ENCODE measurements around the gene AKR1A1. TPM values are rescaled to one million over a fixed set of nuclear protein-coding genes. Genes with fewer than 3 reads are reported as not detected.

AKR1A1 gene
- total and polyA plus RNA-seq, 2 experiments from 2014 or later = 186 to 275 TPM

DNA sequence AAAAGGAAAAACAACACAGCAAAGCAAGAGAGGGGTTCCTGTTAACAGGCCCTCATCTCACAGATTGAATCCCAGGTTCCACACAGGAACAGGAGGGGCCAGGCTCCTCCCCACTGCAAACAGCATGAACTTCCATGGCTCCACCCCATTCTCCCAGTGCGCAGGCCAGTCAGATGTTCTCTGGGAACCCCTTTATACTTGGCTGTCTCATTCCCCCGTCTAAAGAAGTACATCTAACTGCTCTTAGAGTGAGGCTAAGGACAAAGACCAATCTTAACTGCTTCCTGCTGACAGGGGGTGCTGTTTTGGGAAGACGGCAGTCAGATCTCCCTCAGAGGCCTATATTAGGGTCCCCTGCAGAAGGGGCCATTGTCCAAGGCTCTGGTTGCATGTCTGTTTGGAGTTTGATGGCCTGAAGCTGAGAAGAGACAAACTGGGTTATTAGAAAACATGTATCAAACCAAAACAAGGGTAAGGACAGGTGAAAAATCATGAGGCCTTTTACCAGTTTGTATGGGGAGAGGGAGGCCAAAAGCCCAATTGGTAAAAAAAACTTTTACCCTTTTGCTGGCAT is 22.7 kb downstream of the AKR1A1 start:
- Histone ChIP-seq H3K4me3 (no peak overlapping the region), H3K4me2 (peak overlapping the region; percentile 63), H3F3A (replicated peaks; ENCODE audit: low read depth) (peaks cover 28% of the 10 kb centered on the region), H3K27me3 (ENCODE audit: insufficient read depth) (no peaks in the 10 kb centered on the region), H3K36me3 (ENCODE audit: insufficient read depth) (peaks cover 15% of the 10 kb centered on the region; the same call in 1 of the 2 replicates), H3K9me2 (ENCODE audit: insufficient read depth) (no peaks in the 10 kb centered on the region), H3K27ac (ENCODE audit: low read depth) (peak overlapping the region; percentile 83), H3K79me2 (replicated peaks; ENCODE audit: insufficient read depth) (peaks cover 9% of the 10 kb centered on the region; the same call in 1 of the 2 replicates), H3K4me1 (ENCODE audit: insufficient read depth) (peaks cover 43% of the 10 kb centered on the region), H4K20me1 (replicated peaks; ENCODE audit: insufficient read depth) (peaks cover 5% of the 10 kb centered on the region), H2AFZ (no peak overlapping the region)
- Mint-ChIP-seq H3K4me1 (peaks cover 40% of the 10 kb centered on the region), H3K27ac (peak overlapping the region; percentile 66; the same call in 1 of the 2 replicates), H3K4me3 (peak overlapping the region; percentile 19; the same call in 1 of the 3 replicates), H3K9me3 (peaks cover 11% of the 10 kb centered on the region), H3K27me3 (ENCODE audit: insufficient read depth, low read depth, poor library complexity) (peaks cover 2% of the 10 kb centered on the region), H3K36me3 (ENCODE audit: low read depth) (peaks cover 41% of the 10 kb centered on the region)
- DNase-seq (ENCODE audit: low spot score) = peak; percentile 59
- ATAC-seq = peak; percentile 79
- no peak for TF ChIP-seq ZNF331 (CRISPR knock-in tag; IDR thresholded peaks at IDR 0.05; ENCODE audit: low read depth)
- TF ChIP-seq, protein P1, sequence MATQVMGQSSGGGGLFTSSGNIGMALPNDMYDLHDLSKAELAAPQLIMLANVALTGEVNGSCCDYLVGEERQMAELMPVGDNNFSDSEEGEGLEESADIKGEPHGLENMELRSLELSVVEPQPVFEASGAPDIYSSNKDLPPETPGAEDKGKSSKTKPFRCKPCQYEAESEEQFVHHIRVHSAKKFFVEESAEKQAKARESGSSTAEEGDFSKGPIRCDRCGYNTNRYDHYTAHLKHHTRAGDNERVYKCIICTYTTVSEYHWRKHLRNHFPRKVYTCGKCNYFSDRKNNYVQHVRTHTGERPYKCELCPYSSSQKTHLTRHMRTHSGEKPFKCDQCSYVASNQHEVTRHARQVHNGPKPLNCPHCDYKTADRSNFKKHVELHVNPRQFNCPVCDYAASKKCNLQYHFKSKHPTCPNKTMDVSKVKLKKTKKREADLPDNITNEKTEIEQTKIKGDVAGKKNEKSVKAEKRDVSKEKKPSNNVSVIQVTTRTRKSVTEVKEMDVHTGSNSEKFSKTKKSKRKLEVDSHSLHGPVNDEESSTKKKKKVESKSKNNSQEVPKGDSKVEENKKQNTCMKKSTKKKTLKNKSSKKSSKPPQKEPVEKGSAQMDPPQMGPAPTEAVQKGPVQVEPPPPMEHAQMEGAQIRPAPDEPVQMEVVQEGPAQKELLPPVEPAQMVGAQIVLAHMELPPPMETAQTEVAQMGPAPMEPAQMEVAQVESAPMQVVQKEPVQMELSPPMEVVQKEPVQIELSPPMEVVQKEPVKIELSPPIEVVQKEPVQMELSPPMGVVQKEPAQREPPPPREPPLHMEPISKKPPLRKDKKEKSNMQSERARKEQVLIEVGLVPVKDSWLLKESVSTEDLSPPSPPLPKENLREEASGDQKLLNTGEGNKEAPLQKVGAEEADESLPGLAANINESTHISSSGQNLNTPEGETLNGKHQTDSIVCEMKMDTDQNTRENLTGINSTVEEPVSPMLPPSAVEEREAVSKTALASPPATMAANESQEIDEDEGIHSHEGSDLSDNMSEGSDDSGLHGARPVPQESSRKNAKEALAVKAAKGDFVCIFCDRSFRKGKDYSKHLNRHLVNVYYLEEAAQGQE (IDR thresholded peaks at IDR 0.05; ENCODE audit: unreplicated experiment) = no peak
- no peak for TF ChIP-seq STAT1 (IDR thresholded peaks at IDR 0.05; ENCODE audit: unreplicated experiment)
- TF ChIP-seq EZH2 (IDR thresholded peaks at IDR 0.05; ENCODE audit: low read depth, unreplicated experiment) = no peak
- TF ChIP-seq, protein P2, sequence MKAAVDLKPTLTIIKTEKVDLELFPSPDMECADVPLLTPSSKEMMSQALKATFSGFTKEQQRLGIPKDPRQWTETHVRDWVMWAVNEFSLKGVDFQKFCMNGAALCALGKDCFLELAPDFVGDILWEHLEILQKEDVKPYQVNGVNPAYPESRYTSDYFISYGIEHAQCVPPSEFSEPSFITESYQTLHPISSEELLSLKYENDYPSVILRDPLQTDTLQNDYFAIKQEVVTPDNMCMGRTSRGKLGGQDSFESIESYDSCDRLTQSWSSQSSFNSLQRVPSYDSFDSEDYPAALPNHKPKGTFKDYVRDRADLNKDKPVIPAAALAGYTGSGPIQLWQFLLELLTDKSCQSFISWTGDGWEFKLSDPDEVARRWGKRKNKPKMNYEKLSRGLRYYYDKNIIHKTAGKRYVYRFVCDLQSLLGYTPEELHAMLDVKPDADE (IDR thresholded peaks at IDR 0.05) = no peak
- TF ChIP-seq, protein P3, sequence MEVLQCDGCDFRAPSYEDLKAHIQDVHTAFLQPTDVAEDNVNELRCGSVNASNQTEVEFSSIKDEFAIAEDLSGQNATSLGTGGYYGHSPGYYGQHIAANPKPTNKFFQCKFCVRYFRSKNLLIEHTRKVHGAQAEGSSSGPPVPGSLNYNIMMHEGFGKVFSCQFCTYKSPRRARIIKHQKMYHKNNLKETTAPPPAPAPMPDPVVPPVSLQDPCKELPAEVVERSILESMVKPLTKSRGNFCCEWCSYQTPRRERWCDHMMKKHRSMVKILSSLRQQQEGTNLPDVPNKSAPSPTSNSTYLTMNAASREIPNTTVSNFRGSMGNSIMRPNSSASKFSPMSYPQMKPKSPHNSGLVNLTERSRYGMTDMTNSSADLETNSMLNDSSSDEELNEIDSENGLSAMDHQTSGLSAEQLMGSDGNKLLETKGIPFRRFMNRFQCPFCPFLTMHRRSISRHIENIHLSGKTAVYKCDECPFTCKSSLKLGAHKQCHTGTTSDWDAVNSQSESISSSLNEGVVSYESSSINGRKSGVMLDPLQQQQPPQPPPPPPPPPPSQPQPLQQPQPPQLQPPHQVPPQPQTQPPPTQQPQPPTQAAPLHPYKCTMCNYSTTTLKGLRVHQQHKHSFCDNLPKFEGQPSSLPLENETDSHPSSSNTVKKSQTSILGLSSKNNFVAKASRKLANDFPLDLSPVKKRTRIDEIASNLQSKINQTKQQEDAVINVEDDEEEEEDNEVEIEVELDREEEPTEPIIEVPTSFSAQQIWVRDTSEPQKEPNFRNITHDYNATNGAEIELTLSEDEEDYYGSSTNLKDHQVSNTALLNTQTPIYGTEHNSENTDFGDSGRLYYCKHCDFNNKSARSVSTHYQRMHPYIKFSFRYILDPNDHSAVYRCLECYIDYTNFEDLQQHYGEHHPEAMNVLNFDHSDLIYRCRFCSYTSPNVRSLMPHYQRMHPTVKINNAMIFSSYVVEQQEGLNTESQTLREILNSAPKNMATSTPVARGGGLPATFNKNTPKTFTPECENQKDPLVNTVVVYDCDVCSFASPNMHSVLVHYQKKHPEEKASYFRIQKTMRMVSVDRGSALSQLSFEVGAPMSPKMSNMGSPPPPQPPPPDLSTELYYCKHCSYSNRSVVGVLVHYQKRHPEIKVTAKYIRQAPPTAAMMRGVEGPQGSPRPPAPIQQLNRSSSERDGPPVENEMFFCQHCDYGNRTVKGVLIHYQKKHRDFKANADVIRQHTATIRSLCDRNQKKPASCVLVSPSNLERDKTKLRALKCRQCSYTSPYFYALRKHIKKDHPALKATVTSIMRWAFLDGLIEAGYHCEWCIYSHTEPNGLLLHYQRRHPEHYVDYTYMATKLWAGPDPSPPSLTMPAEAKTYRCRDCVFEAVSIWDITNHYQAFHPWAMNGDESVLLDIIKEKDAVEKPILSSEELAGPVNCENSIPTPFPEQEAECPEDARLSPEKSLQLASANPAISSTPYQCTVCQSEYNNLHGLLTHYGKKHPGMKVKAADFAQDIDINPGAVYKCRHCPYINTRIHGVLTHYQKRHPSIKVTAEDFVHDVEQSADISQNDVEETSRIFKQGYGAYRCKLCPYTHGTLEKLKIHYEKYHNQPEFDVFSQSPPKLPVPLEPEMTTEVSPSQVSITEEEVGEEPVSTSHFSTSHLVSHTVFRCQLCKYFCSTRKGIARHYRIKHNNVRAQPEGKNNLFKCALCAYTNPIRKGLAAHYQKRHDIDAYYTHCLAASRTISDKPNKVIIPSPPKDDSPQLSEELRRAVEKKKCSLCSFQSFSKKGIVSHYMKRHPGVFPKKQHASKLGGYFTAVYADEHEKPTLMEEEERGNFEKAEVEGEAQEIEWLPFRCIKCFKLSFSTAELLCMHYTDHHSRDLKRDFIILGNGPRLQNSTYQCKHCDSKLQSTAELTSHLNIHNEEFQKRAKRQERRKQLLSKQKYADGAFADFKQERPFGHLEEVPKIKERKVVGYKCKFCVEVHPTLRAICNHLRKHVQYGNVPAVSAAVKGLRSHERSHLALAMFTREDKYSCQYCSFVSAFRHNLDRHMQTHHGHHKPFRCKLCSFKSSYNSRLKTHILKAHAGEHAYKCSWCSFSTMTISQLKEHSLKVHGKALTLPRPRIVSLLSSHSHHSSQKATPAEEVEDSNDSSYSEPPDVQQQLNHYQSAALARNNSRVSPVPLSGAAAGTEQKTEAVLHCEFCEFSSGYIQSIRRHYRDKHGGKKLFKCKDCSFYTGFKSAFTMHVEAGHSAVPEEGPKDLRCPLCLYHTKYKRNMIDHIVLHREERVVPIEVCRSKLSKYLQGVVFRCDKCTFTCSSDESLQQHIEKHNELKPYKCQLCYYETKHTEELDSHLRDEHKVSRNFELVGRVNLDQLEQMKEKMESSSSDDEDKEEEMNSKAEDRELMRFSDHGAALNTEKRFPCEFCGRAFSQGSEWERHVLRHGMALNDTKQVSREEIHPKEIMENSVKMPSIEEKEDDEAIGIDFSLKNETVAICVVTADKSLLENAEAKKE (CRISPR knock-in tag; IDR thresholded peaks at IDR 0.05) = no peak
- TF ChIP-seq JUNB (IDR thresholded peaks at IDR 0.05; ENCODE audit: unreplicated experiment) = no peak
- no peak; the same call in 1 of the 2 replicates for TF ChIP-seq POLR2AphosphoS5 (IDR thresholded peaks at IDR 0.05; ENCODE audit: low read depth)
- TF ChIP-seq EZH2phosphoT487 (IDR thresholded peaks at IDR 0.05; ENCODE audit: unreplicated experiment) = no peak
- TF ChIP-seq NANOG (IDR thresholded peaks at IDR 0.05; ENCODE audit: borderline replicate concordance) = no peak
- TF ChIP-seq CREB1 (CRISPR knock-in tag; IDR thresholded peaks at IDR 0.05; ENCODE audit: low read depth) = no peak
- TF ChIP-seq, protein P4, sequence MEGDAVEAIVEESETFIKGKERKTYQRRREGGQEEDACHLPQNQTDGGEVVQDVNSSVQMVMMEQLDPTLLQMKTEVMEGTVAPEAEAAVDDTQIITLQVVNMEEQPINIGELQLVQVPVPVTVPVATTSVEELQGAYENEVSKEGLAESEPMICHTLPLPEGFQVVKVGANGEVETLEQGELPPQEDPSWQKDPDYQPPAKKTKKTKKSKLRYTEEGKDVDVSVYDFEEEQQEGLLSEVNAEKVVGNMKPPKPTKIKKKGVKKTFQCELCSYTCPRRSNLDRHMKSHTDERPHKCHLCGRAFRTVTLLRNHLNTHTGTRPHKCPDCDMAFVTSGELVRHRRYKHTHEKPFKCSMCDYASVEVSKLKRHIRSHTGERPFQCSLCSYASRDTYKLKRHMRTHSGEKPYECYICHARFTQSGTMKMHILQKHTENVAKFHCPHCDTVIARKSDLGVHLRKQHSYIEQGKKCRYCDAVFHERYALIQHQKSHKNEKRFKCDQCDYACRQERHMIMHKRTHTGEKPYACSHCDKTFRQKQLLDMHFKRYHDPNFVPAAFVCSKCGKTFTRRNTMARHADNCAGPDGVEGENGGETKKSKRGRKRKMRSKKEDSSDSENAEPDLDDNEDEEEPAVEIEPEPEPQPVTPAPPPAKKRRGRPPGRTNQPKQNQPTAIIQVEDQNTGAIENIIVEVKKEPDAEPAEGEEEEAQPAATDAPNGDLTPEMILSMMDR (conservative IDR thresholded peaks at IDR 0.05; ENCODE audit: low read depth in 2 of 2) = no peak
- no peak for TF ChIP-seq ZNF114 (CRISPR knock-in tag; IDR thresholded peaks at IDR 0.05)
